K562 (cell line): ENCODE results near the gene CBX4. TPM values are rescaled to one million over a fixed set of nuclear protein-coding genes. Genes with fewer than 3 reads are reported as not detected.
A peak's percentile ranks its signal among the peaks of the same experiment; 100 is the strongest.

Source experiments
- ARID4B ChIP-seq: sonication (generic); formaldehyde crosslinking; IDR thresholded peaks from 2 replicates; pipeline ENCODE4 v1.8.0; 2022; ENCODE audit warnings: mild to moderate bottlenecking, missing genetic modification reagents
- ATF1 ChIP-seq, 2 experiments: fragments of 450-650 bp in 1 of 2; IDR thresholded peaks; 2 replicates each; pipeline ENCODE4 v1.6.1; 2016; ENCODE audit warnings: missing compliant biosample characterization in 1 of 2, missing genetic modification characterization in 1 of 2
- CREM ChIP-seq: IDR thresholded peaks from 2 replicates; pipeline ENCODE4 v1.6.1; 2014; ENCODE audit warnings: antibody characterized with exemption, low read depth
- DEAF1 ChIP-seq: fragments of 450-650 bp; formaldehyde crosslinking; IDR thresholded peaks from 2 replicates; pipeline ENCODE4 v1.4.0; 2020; ENCODE audit warnings: mild to moderate bottlenecking, moderate library complexity
- E2F6 ChIP-seq, 2 experiments: IDR thresholded peaks; 2 replicates each; pipeline ENCODE4 v1.6.1; 2011; ENCODE audit warnings: borderline replicate concordance in 1 of 2, control low read depth in 1 of 2, low read depth in 1 of 2, low read length in 1 of 2, mild to moderate bottlenecking in 1 of 2, mixed read lengths in 1 of 2, moderate library complexity in 1 of 2; ENCODE audit not compliant: insufficient read depth in 1 of 2, insufficient read length in 1 of 2, poor library complexity in 1 of 2, severe bottlenecking in 1 of 2; ENCODE audit errors: extremely low read depth in 1 of 2
- EGR1 ChIP-seq: fragments of 450-650 bp; conservative IDR thresholded peaks from 2 replicates; pipeline ENCODE4 v1.6.1; 2017; ENCODE audit warnings: mild to moderate bottlenecking
- GMEB1 ChIP-seq: fragments of 250-450 bp; sonication (Bioruptor Pico); IDR thresholded peaks from 2 replicates; pipeline ENCODE4 v1.4.0; 2020; ENCODE audit warnings: mild to moderate bottlenecking
- HDAC3 ChIP-seq: fragments of 450-650 bp; IDR thresholded peaks from 2 replicates; pipeline ENCODE4 v1.6.1; 2018; ENCODE audit warnings: borderline replicate concordance, mild to moderate bottlenecking, moderate library complexity; ENCODE audit not compliant: partially characterized antibody
- MTA2 ChIP-seq: fragments of 450-650 bp; IDR thresholded peaks from 2 replicates; pipeline ENCODE4 v1.6.1; 2016; ENCODE audit warnings: low read depth
- SMC3 ChIP-seq: conservative IDR thresholded peaks from 2 replicates; pipeline ENCODE4 v1.6.1; 2011; ENCODE audit warnings: low read depth, low read length, improper control_type of control experiment; ENCODE audit not compliant: insufficient read depth
- ZNF175 ChIP-seq: fragments of 200-800 bp; sonication (Bioruptor generic); IDR thresholded peaks from 2 replicates; pipeline ENCODE4 v1.6.1; 2016; ENCODE audit warnings: low read depth, mild to moderate bottlenecking, missing genetic modification characterization, missing compliant biosample characterization
- ZNF445 ChIP-seq: fragments of 250-450 bp; sonication (Bioruptor Pico); IDR thresholded peaks from 2 replicates; pipeline ENCODE4 v1.4.0; 2020; ENCODE audit warnings: low read depth, mild to moderate bottlenecking, moderate library complexity
- ZNF449 ChIP-seq: fragments of 250-450 bp; sonication (Bioruptor Pico); IDR thresholded peaks from 2 replicates; pipeline ENCODE4 v1.8.0; 2022; ENCODE audit warnings: moderate library complexity, mild to moderate bottlenecking, inconsistent platforms
- ZNF696 ChIP-seq: fragments of 250-450 bp; sonication (Bioruptor Pico); conservative IDR thresholded peaks from 2 replicates; pipeline ENCODE4 v1.4.0; 2020; ENCODE audit warnings: mild to moderate bottlenecking, moderate library complexity
- ZSCAN32 ChIP-seq: fragments of 450-650 bp; formaldehyde crosslinking; IDR thresholded peaks from 2 replicates; pipeline ENCODE4 v1.4.0; 2020; ENCODE audit warnings: mild to moderate bottlenecking, moderate library complexity
- polyA plus RNA-seq, 8 experiments: library from polyadenylated mRNA; depleted of rRNA in 4 of 8; stranded (reverse) in 5 of 8; unstranded in 3 of 8; fragments of >200 nt; fragmentation: Nextera tagmentation in 2 of 8; fragmentation: Illumina TruSeq in 1 of 8; extraction: Ambion mirVana in 2 of 8; extraction: Trizol in 1 of 8; gene quantifications; 2 replicates each; pipeline versions ENCODE4 v1.2.1 to v1.2.3, GENCODE V29; 2011 to 2014; ENCODE audit warnings: inconsistent platforms in 1 of 8, missing spikeins in 1 of 8
- total RNA-seq, 7 experiments: library from RNA; depleted of rRNA in 6 of 7; stranded (reverse); fragments of >200 nt in 6 of 7; fragmentation: Illumina TruSeq in 2 of 7; extraction: Trizol in 2 of 7; gene quantifications; 2 replicates each; pipeline versions ENCODE4 v1.2.1 to v1.2.3, GENCODE V29; 2011 to 2021; ENCODE audit warnings: low replicate concordance in 1 of 7

CBX4 gene
- total and polyA plus RNA-seq, 9 of the 15 experiments (the other 6 are each of a cell fraction or from before 2014, with no cell fraction given), result 0.98 to 50.5 (median 10.0) TPM

- TF ChIP-seq ARID4B, result peak; percentile 61; the same call in 1 of the 2 replicates
- no peak for TF ChIP-seq ATF1 (CRISPR knock-in tag; IDR thresholded peaks at IDR 0.05)
- TF ChIP-seq ATF1 (tag; IDR thresholded peaks at IDR 0.05), result no peak
- TF ChIP-seq ZNF445 (CRISPR knock-in tag), result peak; percentile 62; the same call in 1 of the 2 replicates
- TF ChIP-seq ZNF696 (CRISPR knock-in tag), result no peak
- peak; percentile 63 for TF ChIP-seq SMC3
- no peak for TF ChIP-seq MTA2
- no peak for TF ChIP-seq ZNF175 (CRISPR knock-in tag)
- no peak for TF ChIP-seq HDAC3
- TF ChIP-seq ZNF449 (CRISPR knock-in tag), result no peak
- no peak for TF ChIP-seq ZSCAN32 (CRISPR knock-in tag)
- TF ChIP-seq EGR1, result peak; percentile 52; the same call in 1 of the 2 replicates
- 0 out of 2 replicates have a peak, but pooled peaks have one; percentile 4 for TF ChIP-seq CREM
- peak; percentile 57 for TF ChIP-seq DEAF1 (CRISPR knock-in tag)
- TF ChIP-seq GMEB1, result no peak; the same call in 1 of the 2 replicates
- TF ChIP-seq E2F6 (IDR thresholded peaks at IDR 0.05; ENCODE audit: borderline replicate concordance in 1 of 2, extremely low read depth in 1 of 2, insufficient read depth in 1 of 2, insufficient read length in 1 of 2, low read depth in 1 of 2, low read length in 1 of 2, poor library complexity in 1 of 2, severe bottlenecking in 1 of 2), result no peak
Observed at GRCh38 chr17:79834565-79835469, 4.4 kb downstream of the CBX4 start (continued).
